Neural cell (in vitro differentiated cells): ENCODE data around the gene RBM8A. TPM values are rescaled to one million over a fixed set of nuclear protein-coding genes. Genes with fewer than 3 reads are reported as not detected.
A peak's percentile ranks its signal among the peaks of the same experiment; 100 is the strongest.

ENCODE experiments used
- H2AFZ ChIP-seq: fragments of 200-600, 300-800 bp; sonication (generic), shearing (Covaris generic); 2 replicates; pipeline ENCODE4 v1.6.0; 2014; ENCODE audit warnings: low read depth, mild to moderate bottlenecking, antibody characterized with exemption, low read length, moderate library complexity
- H3F3A ChIP-seq: fragments of 200-600 bp; shearing (Covaris generic); 2 replicates; pipeline ENCODE4 v1.6.1; 2016; ENCODE audit warnings: mild to moderate bottlenecking, moderate library complexity, mixed read lengths, antibody characterized with exemption, low read length; ENCODE audit not compliant: insufficient read depth, poor library complexity, severe bottlenecking
- H3K27ac ChIP-seq: fragments of 200-600, 300-800 bp; sonication (generic), shearing (Covaris generic); 2 replicates; pipeline ENCODE4 v1.5.1; 2014; ENCODE audit warnings: mild to moderate bottlenecking, low read length, moderate library complexity
- H3K27me3 ChIP-seq: fragments of 300-800, 200-600 bp; sonication (generic), shearing (Covaris generic); 2 replicates; pipeline ENCODE4 v1.6.0; 2014; ENCODE audit warnings: mild to moderate bottlenecking, low read depth, low read length, moderate library complexity; ENCODE audit not compliant: insufficient read depth
- H3K36me3 ChIP-seq: fragments of 300-800, 200-600 bp; sonication (generic), shearing (Covaris generic); 2 replicates; pipeline ENCODE4 v1.5.1; 2014; ENCODE audit warnings: mild to moderate bottlenecking, antibody characterized with exemption, low read length, moderate library complexity; ENCODE audit not compliant: insufficient read depth
- H3K4me2 ChIP-seq: fragments of 300-800, 200-600 bp; sonication (generic), shearing (Covaris generic); 2 replicates; pipeline ENCODE4 v1.6.0; 2014; ENCODE audit warnings: mild to moderate bottlenecking, low read length
- H3K4me3 ChIP-seq: fragments of 300-800, 200-600 bp; sonication (generic), shearing (Covaris generic); 2 replicates; pipeline ENCODE4 v1.5.1; 2014; ENCODE audit warnings: mild to moderate bottlenecking, low read length, moderate library complexity
- H3K79me2 ChIP-seq: fragments of 200-600 bp; shearing (Covaris generic); replicated peaks from 2 replicates; pipeline ENCODE4 v1.6.0; 2014; ENCODE audit warnings: mild to moderate bottlenecking, low read length, moderate library complexity; ENCODE audit not compliant: insufficient read depth
- H3K9ac ChIP-seq: fragments of 300-800, 200-600 bp; sonication (generic), shearing (Covaris generic); 2 replicates; pipeline ENCODE4 v1.6.1; 2016; ENCODE audit warnings: mild to moderate bottlenecking, low read length, mixed read lengths
- H3K9me2 ChIP-seq: fragments of 200-600 bp; shearing (Covaris generic); 2 replicates; pipeline ENCODE4 v1.6.1; 2016; ENCODE audit warnings: mild to moderate bottlenecking, low read length, mixed read lengths; ENCODE audit not compliant: insufficient read depth
- H3K9me3 ChIP-seq: fragments of 200-600, 300-800 bp; sonication (generic), shearing (Covaris generic); 2 replicates; pipeline ENCODE4 v1.6.1; 2016; ENCODE audit warnings: mild to moderate bottlenecking, mixed run types, low read length, moderate library complexity, mixed read lengths
- H4K20me1 ChIP-seq: fragments of 200-600 bp; shearing (Covaris generic); 2 replicates; pipeline ENCODE4 v1.6.1; 2016; ENCODE audit warnings: mild to moderate bottlenecking, mixed run types; ENCODE audit not compliant: insufficient read depth
- CTCF ChIP-seq: fragments of 450-650 bp; IDR thresholded peaks from 2 replicates; pipeline ENCODE4 v1.5.1; 2014; ENCODE audit warnings: antibody characterized with exemption, mild to moderate bottlenecking, moderate library complexity; ENCODE audit not compliant: poor library complexity, severe bottlenecking
- EP300 ChIP-seq: fragments of 450-650 bp; conservative IDR thresholded peaks from 2 replicates; pipeline ENCODE4 v1.6.1; 2014; ENCODE audit warnings: antibody characterized with exemption, mild to moderate bottlenecking, moderate library complexity; ENCODE audit not compliant: poor library complexity, severe bottlenecking
- EZH2 ChIP-seq: fragments of 200-600, 300-800 bp; shearing (Covaris generic), sonication (generic); IDR thresholded peaks from 2 replicates; pipeline ENCODE4 v1.6.1; 2014; ENCODE audit warnings: antibody characterized with exemption, low read length, borderline replicate concordance, mild to moderate bottlenecking; ENCODE audit not compliant: insufficient read depth, poor library complexity, severe bottlenecking
- MXI1 ChIP-seq: fragments of 450-650 bp; conservative IDR thresholded peaks from 2 replicates; pipeline ENCODE4 v1.6.1; 2014; ENCODE audit warnings: antibody characterized with exemption, mild to moderate bottlenecking; ENCODE audit not compliant: poor library complexity, severe bottlenecking
- POLR2AphosphoS5 ChIP-seq: IDR thresholded peaks from 2 replicates; pipeline ENCODE4 v1.6.1; 2012
- RAD21 ChIP-seq: fragments of 450-650 bp; conservative IDR thresholded peaks from 2 replicates; pipeline ENCODE4 v1.6.1; 2014; ENCODE audit warnings: antibody characterized with exemption, mild to moderate bottlenecking, moderate library complexity
- REST ChIP-seq: IDR thresholded peaks from 2 replicates; pipeline ENCODE4 v1.6.1; 2012; ENCODE audit warnings: borderline replicate concordance
- SMC3 ChIP-seq: fragments of 450-650 bp; conservative IDR thresholded peaks from 2 replicates; pipeline ENCODE4 v1.6.1; 2014; ENCODE audit warnings: antibody characterized with exemption, mild to moderate bottlenecking, moderate library complexity; ENCODE audit not compliant: poor library complexity
- TAF1 ChIP-seq: IDR thresholded peaks from 2 replicates; pipeline ENCODE4 v1.6.1; 2012; ENCODE audit warnings: low read depth
- polyA plus RNA-seq: library from polyadenylated mRNA; depleted of rRNA; stranded (reverse); fragments of >200 nt; gene quantifications from 2 replicates; pipeline ENCODE4 v1.2.3, GENCODE V29; 2014

The RBM8A gene
- polyA plus RNA-seq, 1 donor from 2014 or later = 366 TPM

- peaks cover 23% of the 10 kb centered on the region for H3K27me3 ChIP-seq
Measured at GRCh38 chr1:145960468-145961108, 33.3 kb upstream of the RBM8A start.

GRCh38 chr1:145959957-145960467 is 32.7 kb upstream of the RBM8A start:
- peaks cover 7% of the 10 kb centered on the region for H3F3A ChIP-seq
- no peaks in the 10 kb centered on the region for H3K9me3 ChIP-seq
- H3K9ac ChIP-seq = peak overlapping the region; percentile 64
- peaks cover 21% of the 10 kb centered on the region for H3K79me2 ChIP-seq
- H3K36me3 ChIP-seq = no peaks in the 10 kb centered on the region
- no peak overlapping the region for H3K4me2 ChIP-seq
- H3K9me2 ChIP-seq = no peaks in the 10 kb centered on the region
- H4K20me1 ChIP-seq = no peaks in the 10 kb centered on the region
- peak overlapping the region; percentile 68 for H3K4me3 ChIP-seq
- no peak overlapping the region for H2AFZ ChIP-seq
- H3K27ac ChIP-seq = peak overlapping the region; percentile 25
- peaks cover 23% of the 10 kb centered on the region for H3K27me3 ChIP-seq
- TF ChIP-seq CTCF = no peak
- no peak for TF ChIP-seq REST
- TF ChIP-seq POLR2AphosphoS5 = no peak
- no peak for TF ChIP-seq TAF1
- TF ChIP-seq MXI1 = no peak

More at GRCh38 chr1:145960468-145961108, 33.3 kb upstream of the RBM8A start:
- no peak overlapping the region for H3K4me2 ChIP-seq
- H3K36me3 ChIP-seq = no peaks in the 10 kb centered on the region
- H3K27ac ChIP-seq = peak overlapping the region; percentile 25
- peaks cover 7% of the 10 kb centered on the region for H3F3A ChIP-seq
- TF ChIP-seq SMC3 = no peak
- TF ChIP-seq RAD21 = no peak
- no peak for TF ChIP-seq TAF1
- peak; percentile 37 for TF ChIP-seq CTCF
- TF ChIP-seq MXI1 = no peak
- TF ChIP-seq EP300 = no peak
- no peak for TF ChIP-seq REST
- TF ChIP-seq EZH2 = no peak
- peak; percentile 64 for TF ChIP-seq POLR2AphosphoS5
- peak overlapping the region; percentile 68 for H3K4me3 ChIP-seq
- no peak overlapping the region for H2AFZ ChIP-seq
- no peaks in the 10 kb centered on the region for H4K20me1 ChIP-seq
- peaks cover 17% of the 10 kb centered on the region for H3K79me2 ChIP-seq
- no peaks in the 10 kb centered on the region for H3K9me2 ChIP-seq
- H3K9ac ChIP-seq = peak overlapping the region; percentile 64
- H3K9me3 ChIP-seq = no peaks in the 10 kb centered on the region
